OCI-LY3 (cell line): ENCODE results near the gene TMEM256.

Experiments used
- CTCF ChIP-seq: fragments of 200-600, 300-600 bp; sonication (generic); IDR thresholded peaks from 2 replicates; pipeline ENCODE4 v1.5.1; 2014; ENCODE audit warnings: antibody characterized with exemption, low read length, low read depth
- EZH2phosphoT487 ChIP-seq: fragments of 200-600 bp; shearing (Covaris generic); IDR thresholded peaks from 2 replicates; pipeline ENCODE4 v1.6.1; 2018; ENCODE audit warnings: antibody characterized with exemption, mixed run types, low read depth

- TF ChIP-seq CTCF (no peak), EZH2phosphoT487 (no peak)
Measured at GRCh38 chr17:7383742-7384488, 20.0 kb downstream of the TMEM256 start.
